GM12864 (cell line): ENCODE data around the gene PYROXD2.

ENCODE experiments used
- DNase-seq: peaks from one replicate; pipeline ENCODE4 v3.0.0-alpha.2; 2011; ENCODE audit warnings: low read depth
- H3K4me3 ChIP-seq: 2 replicates; pipeline ENCODE4 v1.5.1; 2011; ENCODE audit warnings: mild to moderate bottlenecking, low read depth, low read length, control low read depth
- TF ChIP-seq, protein P1 (sequence below): IDR thresholded peaks from 2 replicates; pipeline ENCODE4 v1.5.1; 2011; ENCODE audit warnings: low read depth, mild to moderate bottlenecking, moderate library complexity, low read length, control low read depth, inconsistent platforms; ENCODE audit errors: missing control alignments

Gene PYROXD2

DNA sequence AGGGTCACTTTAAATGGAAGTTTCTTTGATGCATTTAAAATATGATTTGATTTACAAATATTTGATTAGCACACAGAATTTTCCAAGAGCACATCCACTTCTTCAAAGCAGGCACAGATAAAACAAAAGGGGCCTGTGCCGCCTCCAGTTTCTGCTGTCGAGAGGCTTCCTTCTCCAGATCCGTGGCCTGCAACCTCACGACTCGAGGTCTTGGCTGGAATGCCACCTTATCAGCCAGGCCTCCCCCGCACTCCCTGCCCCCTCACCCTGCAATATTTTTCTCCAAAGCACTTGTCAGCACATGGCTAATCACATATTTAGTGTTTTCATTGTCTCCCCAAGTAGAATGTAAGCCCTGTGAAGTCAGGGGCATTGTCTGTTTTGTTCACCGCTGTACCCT lies 12.5 kb downstream of the PYROXD2 start:
- TF ChIP-seq, protein P1, sequence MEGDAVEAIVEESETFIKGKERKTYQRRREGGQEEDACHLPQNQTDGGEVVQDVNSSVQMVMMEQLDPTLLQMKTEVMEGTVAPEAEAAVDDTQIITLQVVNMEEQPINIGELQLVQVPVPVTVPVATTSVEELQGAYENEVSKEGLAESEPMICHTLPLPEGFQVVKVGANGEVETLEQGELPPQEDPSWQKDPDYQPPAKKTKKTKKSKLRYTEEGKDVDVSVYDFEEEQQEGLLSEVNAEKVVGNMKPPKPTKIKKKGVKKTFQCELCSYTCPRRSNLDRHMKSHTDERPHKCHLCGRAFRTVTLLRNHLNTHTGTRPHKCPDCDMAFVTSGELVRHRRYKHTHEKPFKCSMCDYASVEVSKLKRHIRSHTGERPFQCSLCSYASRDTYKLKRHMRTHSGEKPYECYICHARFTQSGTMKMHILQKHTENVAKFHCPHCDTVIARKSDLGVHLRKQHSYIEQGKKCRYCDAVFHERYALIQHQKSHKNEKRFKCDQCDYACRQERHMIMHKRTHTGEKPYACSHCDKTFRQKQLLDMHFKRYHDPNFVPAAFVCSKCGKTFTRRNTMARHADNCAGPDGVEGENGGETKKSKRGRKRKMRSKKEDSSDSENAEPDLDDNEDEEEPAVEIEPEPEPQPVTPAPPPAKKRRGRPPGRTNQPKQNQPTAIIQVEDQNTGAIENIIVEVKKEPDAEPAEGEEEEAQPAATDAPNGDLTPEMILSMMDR, result no peak
- no peak overlapping the region for H3K4me3 ChIP-seq
- DNase-seq, result no peak

DNA sequence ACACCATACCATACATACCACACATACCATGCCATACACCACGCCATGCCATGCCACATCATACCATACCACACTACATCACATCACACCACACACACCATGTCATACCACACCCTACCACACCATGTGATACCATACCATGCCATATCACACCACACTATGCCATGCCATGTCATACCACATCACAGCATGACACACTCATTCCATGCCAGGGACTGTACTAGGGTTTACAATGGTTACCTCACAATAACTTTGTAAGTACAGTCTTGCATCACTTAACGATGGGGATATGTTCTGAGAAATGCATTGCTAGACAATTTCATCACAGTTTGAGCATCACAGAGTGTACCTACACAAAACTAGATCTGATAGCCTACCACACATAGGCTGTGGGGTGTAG lies 14.5 kb downstream of the PYROXD2 start:
- no peak overlapping the region for H3K4me3 ChIP-seq
- TF ChIP-seq, protein P1, result no peak
- no peak for DNase-seq

DNA sequence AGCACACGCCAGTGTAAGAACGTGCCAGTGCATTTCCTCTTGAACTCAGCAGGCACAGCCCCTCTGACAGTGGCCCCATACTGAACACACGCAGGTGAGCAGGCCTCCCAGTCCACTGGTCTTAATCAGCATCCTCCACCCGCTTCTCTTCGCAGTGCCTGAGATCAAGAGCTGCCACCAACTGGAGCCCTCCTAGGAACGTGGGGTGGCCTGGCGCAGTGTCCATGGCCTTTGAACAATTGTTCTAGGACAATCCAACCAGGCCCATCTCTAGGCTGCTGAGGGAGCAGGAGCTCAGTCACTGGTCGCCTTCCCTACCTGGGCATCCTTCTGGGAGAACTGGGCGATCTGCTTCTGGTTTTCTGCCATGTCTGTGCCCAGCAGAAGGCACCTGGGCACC lies 15.2 kb downstream of the PYROXD2 start:
- no peak for DNase-seq

DNA sequence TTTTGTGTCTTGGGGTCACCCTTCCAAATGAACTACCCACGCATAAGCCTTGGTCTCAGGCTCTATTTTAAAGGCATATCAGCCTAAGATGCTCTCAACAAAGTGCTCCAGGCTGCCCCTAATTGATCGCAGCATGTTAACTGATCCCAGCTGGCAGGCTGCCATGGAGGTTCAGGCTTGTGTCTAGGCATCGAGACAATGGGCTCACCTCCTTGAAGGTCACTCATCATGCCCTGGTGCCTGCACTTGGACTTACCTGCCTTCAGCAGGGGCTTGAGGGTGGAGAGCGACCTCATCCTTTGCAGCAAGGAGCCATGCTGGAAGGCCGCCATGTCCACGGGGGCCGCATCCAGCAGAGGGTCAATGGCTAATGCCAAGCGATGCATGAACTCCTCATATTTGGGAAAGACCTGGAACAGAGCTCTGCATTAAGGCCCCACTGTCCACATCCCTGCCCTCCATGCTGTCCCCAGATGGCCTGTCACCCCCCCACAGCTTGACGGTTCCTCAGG lies 17.8 kb downstream of the PYROXD2 start:
- no peak for DNase-seq
- H3K4me3 ChIP-seq, result no peak overlapping the region
- TF ChIP-seq, protein P1, result no peak

More for the DNA sequence above, 15.2 kb downstream of the PYROXD2 start:
- no peak overlapping the region for H3K4me3 ChIP-seq
- TF ChIP-seq, protein P1, result no peak

DNA sequence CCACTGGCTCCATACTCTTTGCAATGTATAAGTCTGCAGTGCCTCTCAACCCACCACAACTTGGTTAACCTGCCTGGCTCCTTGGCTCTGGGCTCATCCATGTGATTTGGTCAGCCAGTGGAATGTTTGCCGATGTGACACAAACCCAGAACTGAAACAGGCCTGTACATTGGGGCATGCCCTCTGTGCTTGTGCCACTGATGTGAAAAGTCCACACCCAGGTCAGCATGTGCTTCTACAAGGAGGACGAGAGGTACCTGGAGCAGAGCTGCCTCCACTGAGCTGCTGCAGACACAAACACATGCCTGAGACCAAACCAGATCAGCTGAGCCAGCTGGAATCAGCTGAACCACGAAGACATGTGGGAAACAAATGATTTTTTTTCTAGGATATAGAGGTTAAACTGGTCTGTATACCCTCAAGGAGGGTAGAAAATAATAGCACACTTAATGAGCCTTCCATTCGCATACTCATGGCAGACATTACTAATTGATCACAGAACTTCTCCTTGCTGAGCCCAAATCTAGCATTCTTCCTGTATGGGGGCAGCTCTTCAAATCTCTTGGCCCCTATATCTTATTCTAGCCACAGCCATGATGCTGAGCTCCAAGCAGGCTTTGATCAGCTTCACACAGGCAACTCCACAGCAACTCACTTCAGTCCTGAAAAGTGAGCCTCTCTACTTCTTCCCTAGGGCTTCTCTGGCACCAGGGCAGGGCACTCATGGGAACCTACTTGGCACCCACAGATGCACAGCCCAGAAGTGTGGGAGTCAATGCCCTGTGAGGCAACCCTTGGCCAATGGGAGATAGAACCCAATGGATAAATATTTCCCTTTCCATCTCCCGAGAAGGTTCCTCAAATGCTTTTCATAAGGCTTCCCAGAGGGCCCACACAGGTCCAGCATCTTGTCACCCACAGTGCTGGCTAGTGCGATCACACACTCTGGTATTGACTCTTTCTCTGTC lies 18.6 kb downstream of the PYROXD2 start:
- no peak overlapping the region for H3K4me3 ChIP-seq
- no peak for DNase-seq
- TF ChIP-seq, protein P1, result no peak

DNA sequence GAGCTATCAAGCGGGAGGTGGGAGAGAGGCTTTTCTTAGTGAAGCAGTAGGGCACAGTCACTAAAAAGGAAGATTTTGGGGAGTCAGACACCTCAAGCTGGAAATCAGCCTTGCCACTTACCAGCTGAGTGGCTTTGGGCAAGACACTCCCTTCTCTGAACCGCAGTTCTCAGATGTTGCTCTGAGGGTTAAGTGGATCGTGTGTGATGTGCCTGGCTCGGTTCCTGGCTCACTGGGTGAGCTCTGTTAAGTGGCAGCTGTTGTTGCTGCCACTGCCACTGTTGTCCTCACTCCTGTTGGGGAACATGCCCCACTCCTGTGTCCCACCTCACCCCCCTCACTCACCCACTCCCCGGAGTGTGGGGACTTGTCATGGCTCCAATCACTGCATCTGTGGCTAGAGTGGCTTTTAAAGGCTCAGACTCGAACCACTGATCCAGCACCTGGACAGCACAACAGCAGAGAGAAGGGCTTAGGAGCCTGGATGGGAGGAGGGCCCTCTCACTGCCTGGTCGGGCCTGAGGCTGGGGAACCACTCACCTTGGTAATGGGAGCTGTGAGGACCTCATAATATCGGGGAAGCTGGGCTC lies 20.0 kb downstream of the PYROXD2 start:
- DNase-seq, result no peak
- TF ChIP-seq, protein P1, result no peak
- H3K4me3 ChIP-seq, result no peak overlapping the region
